Activated naive CD4-positive, alpha-beta T cell treated with Interleukin-2 at 50 U/mL for 16 hours (primary cell): ENCODE data around the gene MARK1.
"Not testable (repeated sequence)": the region's sequence is repeated elsewhere in the genome, so short reads cannot be mapped to it uniquely, and the experiment has no call there.

Experiments used
- DNase-seq: peaks from one replicate; pipeline ENCODE4 v3.0.0-alpha.2; 2020

Gene MARK1

DNA sequence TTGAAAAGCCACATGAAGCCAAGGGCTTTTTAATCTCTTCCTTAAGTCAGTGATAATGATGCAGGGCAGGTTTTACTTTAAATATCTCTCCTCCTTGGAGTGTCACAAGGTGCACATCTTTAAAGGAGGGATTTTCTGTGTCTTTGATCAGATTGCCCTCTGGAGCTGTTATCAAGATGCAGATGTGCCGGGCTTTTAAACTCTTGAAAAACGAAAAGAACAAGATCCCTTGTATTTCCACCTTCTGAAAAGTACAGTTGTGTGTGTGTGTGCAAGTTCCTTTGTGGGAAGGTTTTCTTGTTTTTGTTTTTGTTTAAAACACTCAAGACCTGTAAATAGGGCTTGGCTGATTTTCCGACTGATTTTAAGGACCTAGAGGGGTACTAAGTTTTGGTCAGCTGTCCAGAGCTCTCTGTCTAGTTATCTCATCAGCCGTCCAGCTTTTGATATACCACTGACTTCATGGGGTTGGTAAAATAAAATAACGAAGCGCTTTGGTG is 1.6 kb downstream of the MARK1 start:
- no peak for DNase-seq

DNA sequence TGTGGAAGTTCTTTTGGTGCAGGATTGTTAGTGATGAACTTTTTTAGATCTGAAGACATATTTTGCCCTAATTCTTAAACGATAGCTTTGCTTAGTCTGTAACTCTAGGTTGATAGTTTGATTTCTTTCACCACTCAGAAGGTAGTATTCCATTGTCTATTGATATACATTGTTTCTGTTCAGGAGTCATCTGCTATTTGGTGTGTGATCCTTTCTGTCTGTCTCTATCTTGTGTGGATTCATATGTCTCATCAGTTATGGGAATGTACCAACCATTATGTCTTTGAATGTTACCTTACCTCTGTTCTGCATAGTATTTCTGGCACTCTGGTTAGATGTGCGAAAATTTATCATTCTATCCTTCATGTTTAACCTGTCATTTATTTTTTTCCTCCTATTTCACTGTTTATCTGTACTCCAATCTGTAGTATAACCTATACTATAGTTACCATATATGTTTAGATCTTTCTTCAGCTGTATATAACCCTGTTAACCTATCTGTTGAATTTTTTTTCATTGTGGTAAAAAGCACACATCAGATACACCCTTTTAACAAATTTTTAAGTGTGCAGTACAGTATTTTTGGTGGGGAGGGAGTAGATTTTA is 5.7 kb downstream of the MARK1 start:
- DNase-seq, result no peak

DNA sequence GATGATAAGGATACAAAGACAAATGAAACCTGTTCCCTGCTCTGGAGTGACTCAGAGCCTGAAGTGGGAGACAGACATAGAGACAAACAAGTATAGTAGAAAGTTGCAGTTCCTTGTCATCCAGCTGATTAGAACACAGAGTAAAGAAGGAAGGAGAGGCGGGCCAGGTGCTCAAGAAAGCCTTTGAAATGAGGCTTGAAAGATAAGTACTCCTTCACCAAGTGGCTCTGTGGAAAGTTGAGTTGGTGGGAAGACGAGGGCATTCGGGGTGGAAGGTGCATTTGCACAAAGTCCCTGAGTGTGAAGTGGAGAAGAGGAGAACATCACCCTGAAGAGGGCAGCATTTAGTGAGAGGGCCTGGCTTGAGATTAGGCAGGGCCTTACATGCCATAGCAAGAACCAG is 17.0 kb downstream of the MARK1 start:
- no peak for DNase-seq

- DNase-seq, result no peak
Measured at GRCh38 chr1:220550811-220551399, 23.0 kb downstream of the MARK1 start.

DNA sequence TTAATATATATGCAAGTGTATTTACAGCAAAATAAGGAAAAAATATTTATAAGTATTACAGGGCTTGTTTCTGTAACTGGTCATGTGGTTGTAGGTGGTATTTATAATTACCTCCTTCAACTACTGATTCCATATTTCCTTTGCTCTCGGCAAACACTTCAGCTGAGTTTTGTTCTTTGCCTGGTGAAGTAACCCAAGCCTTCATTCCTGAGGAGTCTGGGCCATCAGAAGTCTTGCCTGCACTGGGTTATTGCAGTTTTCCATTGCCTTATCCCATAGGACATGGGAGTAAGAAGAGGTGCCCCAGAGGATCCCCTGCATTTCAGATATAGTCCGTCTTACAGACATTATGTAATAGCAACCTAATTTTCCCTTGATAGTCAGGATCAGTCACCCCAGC is 23.8 kb downstream of the MARK1 start:
- no peak for DNase-seq

- no peak for DNase-seq
Measured at GRCh38 chr1:220552672-220553260, 24.8 kb downstream of the MARK1 start.

DNA sequence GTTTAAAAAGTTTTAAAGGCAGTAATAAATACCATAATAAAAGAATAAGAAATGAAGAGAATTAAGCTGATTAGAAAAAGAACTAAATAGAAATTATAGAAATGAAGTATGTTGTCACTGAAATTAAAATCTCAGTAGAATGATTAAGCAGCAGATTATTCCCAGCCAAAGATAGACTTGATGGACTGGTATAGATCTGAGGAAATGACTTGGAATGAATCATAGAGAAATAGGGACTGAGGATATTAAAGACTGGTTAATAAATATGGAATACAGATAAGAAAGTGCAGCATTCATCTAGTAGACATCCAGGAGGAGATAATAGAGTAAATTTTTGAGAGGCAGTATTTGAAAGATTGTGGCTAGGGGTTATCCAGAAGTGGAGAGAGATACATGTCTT is 28.7 kb downstream of the MARK1 start:
- no peak for DNase-seq

GRCh38 chr1:220563564-220563963 is 35.6 kb downstream of the MARK1 start:
- no peak for DNase-seq

- DNase-seq, result no peak
Measured at GRCh38 chr1:220564216-220564615, 36.3 kb downstream of the MARK1 start.

- no peak for DNase-seq
Measured at GRCh38 chr1:220565670-220566069, 37.7 kb downstream of the MARK1 start.

DNA sequence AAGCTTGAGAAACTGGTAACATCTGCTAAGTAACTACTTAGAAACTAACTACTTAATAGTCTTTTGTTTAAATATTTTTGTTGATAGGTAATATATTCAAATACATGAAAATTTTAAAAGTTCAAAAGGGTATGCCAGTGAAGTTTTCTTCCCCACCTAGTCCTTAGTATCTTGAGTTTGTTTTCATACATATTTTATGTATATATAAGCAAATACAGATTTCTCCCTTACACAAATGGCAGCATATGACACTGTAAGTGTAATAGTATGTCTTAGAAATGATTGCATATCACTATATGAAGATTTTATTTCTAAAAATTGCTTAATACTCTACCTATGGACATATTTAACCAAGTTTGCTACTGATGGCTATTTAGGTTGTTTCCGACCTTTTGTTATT is 38.9 kb downstream of the MARK1 start:
- DNase-seq, result no peak

- no peak for DNase-seq
Measured at GRCh38 chr1:220572416-220572815, 44.5 kb downstream of the MARK1 start.

- DNase-seq, result no peak
Measured at GRCh38 chr1:220573836-220574235, 45.9 kb downstream of the MARK1 start.

DNA sequence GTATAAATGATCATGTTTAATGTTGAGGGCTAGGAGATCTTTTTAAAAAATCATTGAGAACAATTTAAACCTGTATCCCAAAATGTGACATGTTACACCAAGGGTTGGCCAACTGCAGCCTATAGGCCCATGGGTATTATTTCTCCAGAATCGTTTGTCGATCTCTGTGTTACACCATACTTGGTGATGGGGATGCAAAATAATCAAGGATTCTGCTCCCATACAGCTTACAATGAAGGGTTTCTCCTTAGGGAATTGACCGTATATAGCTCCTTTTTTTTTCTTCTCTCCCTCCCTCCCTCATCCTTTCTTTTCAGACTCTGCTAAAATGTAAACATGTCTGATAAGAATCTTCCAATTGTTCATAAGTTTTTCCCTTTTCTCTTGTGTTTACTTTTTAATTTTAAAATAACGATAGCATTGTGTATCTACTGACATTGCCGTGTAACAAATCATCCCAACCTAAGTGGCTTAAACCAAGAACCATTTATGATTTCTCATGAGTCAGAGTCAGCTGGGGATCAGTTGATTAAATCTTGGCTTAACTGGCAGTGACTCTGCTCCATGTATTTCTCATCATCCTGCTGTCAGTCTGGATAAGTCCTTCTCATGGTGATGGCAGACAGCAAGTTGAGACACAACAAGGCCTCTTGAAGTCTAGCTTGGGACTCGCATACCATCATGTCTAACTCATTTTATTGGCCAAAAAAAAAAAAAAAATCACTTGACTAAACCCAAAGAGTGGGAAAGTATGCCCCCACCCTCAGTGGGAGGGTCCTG is 48.0 kb downstream of the MARK1 start:
- no peak for DNase-seq

GRCh38 chr1:220577926-220578325 is 50.0 kb downstream of the MARK1 start:
- no peak for DNase-seq

GRCh38 chr1:220579317-220579716 is 51.4 kb downstream of the MARK1 start:
- no peak for DNase-seq

DNA sequence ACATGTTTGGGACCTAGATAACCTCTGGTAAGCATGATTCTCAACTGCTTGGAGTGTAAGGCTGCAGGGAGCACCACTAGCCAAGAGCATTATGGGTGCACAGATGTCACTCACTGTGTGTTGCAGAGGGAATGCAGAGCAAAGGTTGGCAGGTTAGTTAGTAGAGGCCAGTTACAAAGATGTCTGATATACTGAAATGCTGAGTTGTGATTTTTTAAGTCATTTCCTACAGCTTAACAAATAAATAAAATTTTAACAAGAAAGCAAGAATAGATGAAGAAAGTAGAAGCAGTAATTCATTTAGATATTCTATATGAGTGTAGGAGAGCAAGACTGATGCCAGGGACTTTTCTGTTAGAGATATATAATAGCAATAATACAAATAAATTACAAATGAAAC is 64.8 kb downstream of the MARK1 start:
- DNase-seq, result no peak

- no peak for DNase-seq
Measured at GRCh38 chr1:220594356-220594755, 66.4 kb downstream of the MARK1 start.

- no peak for DNase-seq
Measured at GRCh38 chr1:220595179-220595578, 67.2 kb downstream of the MARK1 start.

- DNase-seq, result no peak
Measured at GRCh38 chr1:220604926-220605325, 77.0 kb downstream of the MARK1 start.

DNA sequence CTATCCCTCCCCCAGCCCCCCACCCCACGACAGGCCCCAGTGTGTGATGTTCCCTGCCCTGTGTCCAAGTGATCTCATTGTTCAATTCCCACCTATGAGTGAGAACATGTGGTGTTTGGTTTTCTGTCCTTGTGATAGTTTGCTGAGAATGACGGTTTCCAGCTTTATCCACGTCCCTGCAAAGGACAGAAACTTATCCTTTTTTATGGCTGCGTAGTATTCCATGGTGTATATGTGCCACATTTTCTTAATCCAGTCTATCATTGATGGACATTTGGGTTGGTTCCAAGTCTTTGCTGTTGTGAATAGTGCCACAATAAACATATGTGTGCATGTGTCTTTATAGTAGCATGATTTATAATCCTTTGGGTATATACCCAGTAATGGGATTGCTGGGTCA is 77.7 kb downstream of the MARK1 start:
- not testable (repeated sequence) for DNase-seq

- DNase-seq, result not testable (repeated sequence)
Measured at GRCh38 chr1:220611100-220611499, 83.2 kb downstream of the MARK1 start.

DNA sequence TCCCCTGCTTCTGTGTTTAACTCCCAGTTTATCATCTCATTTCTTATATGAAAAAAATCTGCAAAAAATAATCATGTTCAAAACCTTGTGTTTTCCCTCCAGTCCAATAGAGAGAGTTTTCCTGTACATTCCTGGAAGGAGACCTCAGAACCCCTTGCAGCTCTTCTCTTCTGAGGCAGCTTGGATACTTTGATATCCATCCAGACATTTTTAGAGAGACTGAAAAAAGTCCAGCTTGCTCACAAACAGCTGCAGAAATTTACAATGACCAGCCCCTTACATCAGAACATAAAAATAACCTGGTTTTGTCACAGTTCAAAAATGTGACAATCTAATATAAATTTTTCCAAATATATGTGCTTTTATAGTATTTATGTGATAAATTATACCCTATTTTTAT is 88.9 kb downstream of the MARK1 start:
- DNase-seq, result no peak

DNA sequence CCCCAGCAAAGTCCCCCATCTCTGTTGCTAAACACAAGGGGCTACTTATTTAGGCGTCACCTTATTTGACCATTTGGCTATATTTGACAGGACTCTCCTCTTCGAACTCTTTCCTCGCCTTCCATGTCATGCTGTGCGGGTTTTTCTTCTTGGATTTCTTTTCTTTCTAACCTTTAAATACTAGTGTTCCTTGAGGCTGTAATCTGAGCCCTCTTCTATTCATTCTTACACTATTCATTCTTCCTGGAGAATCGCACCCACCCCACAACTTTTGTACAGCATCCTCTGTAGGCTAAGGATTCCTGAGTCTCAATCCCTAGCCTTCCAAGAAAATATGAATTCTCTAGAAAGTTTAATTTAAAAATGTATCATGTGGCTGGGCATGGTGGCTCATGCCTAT is 100.5 kb downstream of the MARK1 start:
- no peak for DNase-seq
